GM21576 (cell line): ENCODE measurements around the gene ASCC3.

Source experiments
- ATAC-seq: cut with Tn5 transposase; IDR thresholded peaks from one replicate; pipeline ENCODE4 v1.9.1; 2021; ENCODE audit warnings: mild to moderate bottlenecking, moderate library complexity; ENCODE audit not compliant: unreplicated experiment

Gene ASCC3

DNA sequence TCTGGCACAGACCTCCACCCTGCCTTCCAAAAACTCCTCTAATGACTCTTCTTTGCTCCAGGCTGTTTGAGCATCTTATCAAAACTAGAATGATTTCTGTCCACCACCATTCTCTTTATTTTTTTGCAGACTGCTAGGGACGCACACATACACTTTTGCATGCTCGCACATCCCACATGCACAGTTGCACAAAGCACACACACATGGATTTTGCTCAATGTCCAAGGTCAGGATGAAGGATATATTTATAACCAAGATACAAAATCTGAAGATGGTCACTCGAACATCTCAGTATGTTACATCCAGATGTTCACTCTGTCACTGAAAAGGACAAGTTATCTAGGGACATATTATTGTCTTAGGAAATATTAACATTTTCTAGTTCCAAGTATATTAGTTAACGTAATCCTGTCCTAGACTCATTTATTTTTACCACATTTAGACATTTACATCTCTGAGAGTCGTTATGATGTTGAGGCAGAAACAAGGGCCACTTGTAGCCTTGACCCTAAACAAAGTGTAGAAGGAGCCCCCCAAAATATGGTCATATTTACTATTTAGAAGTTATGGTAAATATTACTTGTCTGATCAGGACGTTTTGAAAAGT, 413.0 kb downstream of the ASCC3 start:
- no peak for ATAC-seq

DNA sequence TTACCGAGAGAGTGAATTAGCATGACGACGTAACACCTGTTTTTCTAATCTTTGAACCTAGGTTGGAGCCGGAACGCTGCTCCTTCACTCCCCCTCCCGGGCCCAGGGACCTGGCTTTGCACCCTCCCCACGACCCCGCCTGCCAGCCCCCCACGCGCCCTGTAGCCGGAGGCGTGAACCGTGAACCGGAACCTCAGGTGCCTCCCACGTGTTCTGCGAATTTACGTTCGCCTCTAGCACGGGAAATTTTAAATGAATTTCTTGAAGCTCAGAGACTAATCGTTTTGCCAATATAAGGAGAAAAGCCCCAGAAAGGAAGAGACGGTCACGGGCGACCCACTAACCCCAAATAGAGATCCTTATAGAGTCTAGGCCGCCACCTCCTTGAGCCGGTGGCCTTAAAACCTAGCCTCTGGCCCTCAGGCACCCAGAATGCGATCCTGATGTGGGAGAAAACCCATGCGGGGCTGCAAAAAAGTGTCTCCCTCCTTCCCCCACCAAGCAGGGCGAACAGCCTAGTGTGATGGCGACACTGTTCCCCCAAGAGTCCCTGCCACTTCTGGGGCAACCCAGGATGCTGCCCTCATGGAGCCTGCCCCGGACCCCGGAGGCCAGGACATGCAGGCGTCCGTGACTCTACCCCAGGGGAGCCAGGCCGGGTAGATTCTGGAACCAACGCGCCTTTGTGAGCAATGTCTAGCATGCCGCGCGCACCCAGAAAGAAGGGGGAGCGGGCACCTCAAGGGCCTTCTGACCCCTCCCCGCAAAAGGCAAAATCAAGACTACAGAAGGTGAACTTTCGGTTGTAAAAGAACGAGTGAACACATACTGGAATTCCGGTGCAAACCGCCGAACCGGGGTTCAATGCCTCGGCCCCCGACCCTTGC, 413.8 kb downstream of the ASCC3 start:
- no peak for ATAC-seq

DNA sequence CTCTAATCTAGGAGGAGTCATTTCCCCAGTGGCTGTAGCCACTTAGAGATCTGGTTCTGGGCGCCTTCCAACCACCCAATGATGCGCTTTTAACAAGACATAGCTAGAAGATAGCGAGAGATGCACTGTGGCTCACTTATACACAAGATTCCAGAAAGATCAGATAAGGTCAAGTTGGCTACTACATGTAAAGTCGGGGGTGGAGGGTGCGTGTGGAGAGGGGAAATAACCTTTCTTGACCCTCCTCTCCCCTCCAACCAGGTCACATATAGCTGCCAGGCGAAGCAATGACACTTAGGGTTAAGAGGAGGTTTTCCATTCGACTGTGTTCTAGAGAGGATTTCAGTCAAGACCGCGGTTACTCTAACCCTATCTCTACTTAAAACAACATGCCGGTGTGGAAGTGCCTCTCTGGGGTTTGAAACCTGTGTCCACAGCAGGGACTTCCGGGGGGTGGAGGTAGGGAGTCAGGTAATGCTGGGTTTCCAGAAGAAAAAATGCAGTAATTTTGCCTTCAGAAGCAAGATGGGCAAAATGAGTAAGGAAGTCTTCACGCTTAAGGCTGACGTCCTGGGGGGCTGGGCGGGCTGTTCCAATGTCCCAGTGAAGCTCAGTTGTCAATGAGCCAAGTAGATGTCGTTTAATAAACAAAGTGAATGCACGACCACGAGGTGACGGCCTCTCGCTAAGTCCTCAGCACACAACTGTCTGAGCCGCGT, 414.6 kb downstream of the ASCC3 start:
- no peak for ATAC-seq

DNA sequence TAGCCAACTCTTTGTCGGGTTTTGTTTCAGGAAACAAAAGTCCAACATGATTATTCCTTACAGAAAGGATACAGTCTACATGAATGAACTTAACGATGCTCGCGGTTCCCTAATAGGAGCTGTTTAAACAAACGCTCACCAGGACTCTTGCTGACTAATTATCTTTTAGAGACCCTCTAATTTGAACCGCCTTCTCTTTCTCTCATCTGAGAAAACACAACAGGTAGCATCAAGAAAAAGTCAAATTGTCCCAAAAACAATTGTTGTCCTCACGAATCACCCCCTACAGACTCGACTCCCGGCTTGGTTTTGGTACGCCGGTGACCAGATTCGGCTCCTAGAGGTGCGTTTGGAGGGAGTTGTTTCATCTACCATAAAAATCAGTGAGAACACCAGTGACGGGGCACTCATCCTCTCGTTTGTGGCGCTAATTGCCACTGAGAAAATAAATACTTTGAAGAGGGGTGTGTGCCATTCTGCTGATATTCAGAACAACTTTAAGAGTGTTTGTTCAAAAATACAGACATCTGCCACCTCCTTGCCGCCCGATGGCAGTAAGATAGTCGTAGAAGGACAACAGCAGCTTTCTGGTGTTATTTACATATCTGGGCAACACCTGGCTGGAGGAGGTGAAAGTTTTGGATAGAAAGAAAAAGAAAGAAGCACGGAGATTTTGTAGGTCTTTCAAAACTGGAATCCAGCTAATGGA, 415.3 kb downstream of the ASCC3 start:
- ATAC-seq: no peak

DNA sequence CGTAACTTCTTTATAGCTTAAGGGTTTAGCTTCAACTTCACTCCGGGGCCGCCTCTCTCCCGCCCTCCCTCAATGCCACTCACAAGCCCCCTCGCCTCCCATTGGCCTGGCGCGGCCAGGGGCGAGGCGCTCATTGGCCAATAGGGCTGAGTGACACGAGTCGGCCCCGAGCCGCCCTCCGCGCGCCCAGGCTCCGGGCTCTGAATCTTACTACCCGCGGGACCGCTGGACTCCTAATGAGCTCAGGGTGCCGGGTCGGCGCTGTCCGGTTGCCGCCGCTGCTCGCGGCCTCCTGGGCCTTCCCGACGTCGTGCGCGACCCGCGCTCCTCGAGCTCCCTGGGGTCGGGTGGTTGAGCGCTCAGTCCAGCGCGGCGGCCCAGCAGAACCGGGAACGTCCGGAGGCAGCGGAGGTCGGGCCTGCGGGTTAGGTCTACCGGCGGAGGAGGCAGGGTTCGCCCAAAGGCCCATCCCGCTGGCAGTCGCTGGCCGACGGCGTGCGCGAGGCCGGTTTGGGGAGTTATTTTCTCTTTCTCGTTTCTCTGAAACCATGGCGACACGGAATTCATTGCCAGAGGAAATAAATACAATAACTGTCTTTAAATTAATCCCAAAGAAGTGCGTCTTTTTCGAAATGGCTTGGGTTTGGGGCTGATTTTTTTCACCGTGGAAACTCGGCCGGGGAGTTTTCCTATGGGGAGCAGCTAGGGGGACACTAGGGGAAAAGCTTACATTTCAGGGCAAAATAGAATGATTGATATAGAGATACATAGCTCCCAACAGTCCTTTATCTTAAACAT, 416.0 kb downstream of the ASCC3 start, which contains the start of gene SIM1:
SIM1 (minus strand) TSS at position 19 of the 798 bp plus-strand sequence. CDS start 1,453 bp downstream, outside the sequence.
- ATAC-seq: peak; percentile 67

DNA sequence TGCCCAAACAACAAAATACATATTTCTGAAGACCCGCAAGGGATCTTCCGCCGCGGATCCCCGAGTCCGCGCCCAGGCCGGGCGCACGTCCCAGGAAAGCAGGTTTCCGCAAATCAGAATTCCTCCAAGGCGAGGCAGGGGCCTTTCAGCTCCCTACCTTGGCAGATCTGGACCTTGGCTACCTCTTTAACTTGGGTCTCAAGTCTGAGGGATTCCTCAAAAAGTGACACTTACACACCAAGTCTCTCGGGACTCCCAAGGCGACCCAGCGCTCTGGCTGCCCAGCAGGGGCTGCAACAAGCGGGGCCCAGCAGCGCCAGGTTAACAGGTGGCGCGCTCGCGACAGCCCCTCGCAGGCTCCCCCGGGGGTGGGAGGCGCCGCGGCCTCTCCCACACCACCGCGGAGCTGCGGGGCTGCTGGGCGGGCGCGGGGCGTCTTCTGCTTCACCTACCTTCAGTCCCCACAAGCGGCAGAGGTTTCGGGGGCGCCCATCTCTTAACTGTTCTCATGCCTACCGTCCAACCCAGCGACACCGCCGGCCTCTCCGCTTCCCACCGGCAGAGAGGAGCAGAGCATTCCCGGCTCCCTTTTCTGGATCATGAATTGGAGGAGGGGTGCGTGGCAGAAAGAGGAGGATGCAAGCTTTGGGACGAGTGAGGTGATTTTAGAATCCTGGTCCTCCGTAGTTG, 416.8 kb downstream of the ASCC3 start:
- ATAC-seq: no peak

DNA sequence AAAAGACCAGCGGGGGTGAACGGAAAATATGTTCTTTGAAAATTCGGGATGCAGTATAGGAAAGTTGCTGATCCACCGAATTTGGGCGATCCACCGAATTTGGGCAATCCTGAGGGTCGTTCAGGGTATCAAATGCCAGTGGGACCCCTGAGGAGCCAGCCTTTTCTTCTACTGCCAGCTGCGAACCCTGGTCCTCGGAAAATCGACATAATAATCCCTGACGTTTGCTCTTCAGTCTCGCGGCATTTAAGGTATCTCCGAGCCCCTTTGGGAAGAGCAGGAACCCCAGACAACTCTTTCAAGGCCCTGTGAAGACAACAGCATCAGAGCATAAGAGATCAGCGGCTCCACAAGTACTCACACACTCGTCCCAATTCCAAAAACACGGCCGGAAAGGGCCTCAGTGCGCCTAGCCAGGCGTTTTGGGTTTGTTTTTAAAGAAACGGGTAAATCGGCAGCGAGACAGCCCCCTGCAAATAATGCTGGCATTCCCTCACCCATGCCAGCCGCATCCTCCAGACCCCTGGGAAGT, 417.4 kb downstream of the ASCC3 start:
- ATAC-seq: no peak

DNA sequence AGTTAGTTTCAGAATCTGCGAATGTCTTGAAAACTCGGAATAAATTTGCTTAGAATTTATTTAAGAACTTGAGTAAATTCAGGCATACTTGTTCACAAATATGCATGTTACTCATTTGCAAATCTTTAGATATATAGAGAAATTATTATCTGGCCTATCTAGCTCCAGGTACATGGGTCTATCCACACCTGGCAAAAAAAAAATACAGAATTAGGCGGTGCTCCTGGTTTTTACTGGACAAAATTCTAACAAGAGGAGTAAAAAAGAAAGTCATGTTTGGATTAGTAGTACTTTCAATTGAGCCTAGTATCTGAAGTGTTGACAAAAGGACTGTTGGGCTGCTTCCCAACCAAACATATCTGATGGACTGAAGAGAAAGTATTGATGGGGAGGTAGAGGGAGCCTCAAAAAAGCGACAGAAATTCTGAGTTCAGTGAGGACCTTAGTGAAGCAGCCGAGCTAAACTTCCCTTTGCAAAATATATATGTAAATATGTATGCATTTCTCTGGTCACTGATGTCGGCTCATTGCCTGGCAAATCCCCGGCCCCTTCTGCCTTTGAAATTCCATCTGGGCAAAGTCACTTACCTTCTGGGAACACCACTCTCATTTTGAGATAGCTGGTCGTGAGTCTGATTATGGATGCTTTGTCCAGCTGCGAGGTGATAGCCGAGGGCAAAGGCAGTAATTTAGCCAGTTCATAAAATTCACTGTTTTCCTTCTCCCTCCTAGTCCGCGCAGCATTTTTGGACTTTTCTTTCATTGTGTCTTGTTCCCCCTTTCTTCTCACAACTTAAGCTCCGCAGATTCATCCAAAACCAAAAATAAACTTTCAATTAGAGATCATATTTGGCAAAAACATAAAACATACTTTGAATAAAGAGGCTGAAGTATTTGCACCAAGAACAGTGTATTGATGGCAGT, 418.2 kb downstream of the ASCC3 start:
- ATAC-seq: no peak

DNA sequence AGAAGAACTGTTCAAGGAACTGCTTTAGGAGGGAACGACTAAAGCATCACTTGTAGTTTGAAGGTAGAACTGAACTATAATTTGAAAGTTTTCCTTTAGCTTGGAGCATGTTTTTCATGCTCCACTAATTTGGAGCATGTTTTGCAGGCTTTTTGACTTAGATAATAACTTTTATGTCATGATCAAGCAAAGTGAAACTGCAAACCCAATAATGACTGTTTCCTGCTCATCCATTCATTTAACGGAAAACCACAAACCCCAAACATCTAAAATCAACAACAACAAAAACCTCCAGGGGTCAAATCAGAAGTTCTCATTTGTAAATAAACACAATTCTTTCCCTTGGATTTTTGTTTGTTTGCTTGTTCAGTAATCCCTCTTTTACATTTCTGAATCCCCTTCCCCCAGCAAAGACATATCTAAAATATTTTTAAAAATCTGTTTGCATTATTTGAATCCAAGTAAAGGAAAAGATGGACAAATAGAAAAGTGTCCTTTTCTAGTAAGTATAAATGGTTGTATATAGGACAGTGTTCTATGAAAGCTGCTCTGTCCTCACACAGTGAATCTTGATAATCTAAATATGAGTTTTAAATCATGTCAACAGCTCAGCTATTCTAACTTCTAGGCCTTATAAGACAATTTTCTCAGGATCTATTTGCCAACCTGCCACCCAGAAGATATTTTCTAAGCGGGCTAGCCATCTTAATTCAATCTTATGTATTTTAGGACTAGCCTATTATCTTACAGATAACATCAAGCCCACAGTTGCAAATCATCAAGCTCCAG, 419.0 kb downstream of the ASCC3 start:
- ATAC-seq: no peak

DNA sequence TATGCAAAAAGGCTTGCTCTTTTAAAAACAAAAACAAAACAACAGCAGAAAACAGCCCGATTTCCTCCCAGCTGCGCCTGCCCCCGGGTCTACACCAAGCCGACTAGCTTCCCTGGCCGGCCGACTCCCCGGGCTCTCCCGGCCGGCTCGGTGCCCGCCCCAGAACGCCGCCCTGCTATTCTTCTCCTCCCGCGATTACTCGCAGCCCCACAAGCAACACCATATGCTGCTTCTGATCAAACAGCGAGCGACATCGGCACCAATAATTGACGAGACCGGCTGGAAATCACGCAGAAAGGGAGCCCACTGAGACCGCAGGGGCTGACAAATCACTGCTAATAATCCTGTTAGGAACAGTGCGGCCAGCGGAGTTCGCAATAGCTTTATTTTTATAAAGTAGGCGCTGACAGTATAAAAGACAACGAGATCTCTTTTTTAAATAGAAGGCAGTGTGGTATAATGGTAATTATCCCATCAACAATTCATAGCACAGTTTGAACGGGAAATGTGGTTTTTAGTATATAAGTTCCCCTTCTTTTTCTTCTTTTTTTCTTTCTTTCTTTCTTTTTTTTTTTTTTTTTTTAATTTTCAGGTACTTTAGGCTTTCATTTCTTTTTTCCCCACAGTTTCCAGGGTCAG, 419.7 kb downstream of the ASCC3 start:
- no peak for ATAC-seq

DNA sequence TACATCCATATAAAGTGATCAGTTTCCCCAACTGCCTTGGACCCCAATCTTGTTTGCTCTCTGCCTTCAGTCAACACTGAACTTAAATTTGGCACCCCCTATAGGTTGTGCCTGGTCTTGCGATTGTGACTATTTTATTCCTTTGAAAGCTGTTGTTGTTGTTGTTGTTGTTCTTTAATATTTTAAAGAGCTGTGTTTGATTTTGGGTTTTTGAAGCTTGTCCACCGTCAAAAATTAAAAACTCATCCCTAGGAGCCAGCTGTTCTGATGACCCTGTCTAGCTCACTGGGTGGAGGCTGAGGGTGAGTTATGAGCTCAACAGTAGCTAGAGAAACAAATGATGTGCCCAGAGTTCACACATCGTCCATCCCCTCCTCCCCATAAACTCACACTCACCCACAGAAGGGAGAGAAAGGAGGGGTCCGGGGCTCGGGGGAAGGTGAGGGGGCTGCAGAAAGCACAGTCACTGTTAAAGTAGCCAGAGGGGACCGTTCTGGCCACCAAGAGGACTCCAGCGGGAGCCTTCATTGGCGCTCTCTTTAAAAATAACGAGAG, 420.4 kb downstream of the ASCC3 start:
- ATAC-seq: no peak

DNA sequence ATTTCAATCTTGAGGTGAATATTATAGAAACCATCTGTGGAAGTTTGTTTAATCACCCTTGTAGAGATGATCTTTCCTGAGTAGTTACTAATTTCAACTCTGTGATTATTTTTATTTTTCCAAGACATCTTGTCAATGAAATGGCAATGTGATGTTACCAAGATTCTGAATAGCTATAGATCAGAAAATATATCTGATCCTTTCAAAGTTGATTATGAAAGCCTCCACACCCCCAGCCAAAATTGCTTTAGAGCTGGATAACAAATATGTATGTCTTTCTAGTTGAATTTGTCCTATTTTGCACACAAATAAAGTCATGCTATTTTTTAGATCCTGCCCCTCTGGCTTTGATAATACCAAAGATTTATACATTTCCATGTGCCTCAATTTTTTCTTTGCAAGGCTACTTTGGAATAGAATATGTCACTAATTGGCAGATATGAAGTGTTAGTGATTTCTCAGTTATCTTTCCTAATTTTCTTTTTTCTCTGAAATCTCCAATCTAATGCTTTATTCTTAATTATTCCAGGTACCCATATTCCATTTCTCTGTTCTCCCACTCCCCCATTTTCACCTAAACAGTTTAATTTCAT, 421.4 kb downstream of the ASCC3 start:
- ATAC-seq: no peak

DNA sequence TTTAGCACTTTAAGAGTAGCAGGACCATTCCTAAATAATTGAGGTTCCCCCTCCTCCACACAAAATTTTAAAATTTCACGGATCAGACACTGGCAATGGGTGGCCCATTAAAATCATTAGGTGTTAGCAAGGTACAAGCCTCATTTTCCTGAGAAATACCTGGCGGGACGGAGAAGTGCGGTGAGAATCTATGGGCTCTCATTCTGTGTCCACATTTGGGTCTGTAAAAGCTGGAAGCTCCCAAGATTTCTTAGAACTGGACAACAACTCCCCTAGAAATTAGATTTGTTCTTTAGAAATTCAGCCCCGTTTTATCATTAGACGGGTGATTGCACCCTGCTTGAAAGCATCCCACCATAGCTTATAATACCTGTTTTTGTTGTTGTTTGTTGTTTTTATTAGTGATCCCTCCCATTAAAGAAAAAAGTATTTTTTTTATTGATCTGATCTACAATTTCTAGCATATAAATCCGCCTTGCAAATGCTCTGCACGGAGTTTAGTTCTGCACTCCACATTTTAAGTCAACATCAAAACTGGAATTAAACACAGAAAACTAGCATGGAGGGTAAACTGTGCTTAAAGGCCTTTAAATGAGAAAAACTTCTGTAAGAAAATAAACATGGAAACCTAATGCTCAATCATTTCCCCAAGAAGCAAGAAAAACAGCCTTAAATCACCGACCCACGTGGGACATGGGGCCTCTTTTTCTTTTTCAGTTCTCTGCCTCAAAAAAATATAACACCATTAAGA, 422.1 kb downstream of the ASCC3 start:
- ATAC-seq: no peak
